OCI-LY7 (cell line): ENCODE data around the gene PTPRN. TPM values are rescaled to one million over a fixed set of nuclear protein-coding genes. Genes with fewer than 3 reads are reported as not detected.

Experiments used
- BruUV-seq: library from RNA; stranded (reverse); fragments of 400-500 nt; replicated peaks from 2 replicates; lab custom pipeline; 2021; lab: Mats Ljungman, UMichigan
- CTCF ChIA-PET: fragments of 300-600 bp; sonication (Branson Sonifier 250); formaldehyde crosslinking; loops from one replicate; lab custom pipeline; 2022; ENCODE audit warnings: antibody characterized with exemption; ENCODE audit not compliant: unreplicated experiment; lab: Charles Lee
- POLR2A ChIA-PET: fragments of 300-600 bp; sonication (Branson Sonifier 250); formaldehyde crosslinking; loops from one replicate; lab custom pipeline; 2022; ENCODE audit warnings: antibody characterized with exemption; lab: Charles Lee
- DNase-seq: peaks from one replicate; pipeline ENCODE4 v3.0.0-alpha.2; 2015; ENCODE audit warnings: low spot score
- H2AFZ ChIP-seq: fragments of 200-600 bp; sonication (generic), shearing (Covaris generic); 2 replicates; pipeline ENCODE4 v1.6.1; 2014; ENCODE audit warnings: mild to moderate bottlenecking, antibody characterized with exemption, low read length, moderate library complexity
- H3K27ac ChIP-seq: fragments of 200-600 bp; sonication (generic); 2 replicates; pipeline ENCODE4 v1.5.1; 2014; ENCODE audit warnings: mixed run types, low read depth, mild to moderate bottlenecking, moderate library complexity, low read length, inconsistent platforms; ENCODE audit not compliant: poor library complexity, severe bottlenecking
- H3K36me3 ChIP-seq: fragments of 200-600 bp; sonication (generic); 2 replicates; pipeline ENCODE4 v1.6.1; 2014; ENCODE audit warnings: mild to moderate bottlenecking, antibody characterized with exemption, low read length, moderate library complexity, mixed read lengths; ENCODE audit not compliant: insufficient read depth
- H3K4me1 ChIP-seq: fragments of 200-600 bp; sonication (generic); 2 replicates; pipeline ENCODE4 v1.5.1; 2014; ENCODE audit warnings: mild to moderate bottlenecking, low read length; ENCODE audit not compliant: insufficient read depth, poor library complexity, severe bottlenecking
- H3K4me2 ChIP-seq: fragments of 200-600 bp; sonication (generic); 2 replicates; pipeline ENCODE4 v1.6.1; 2014; ENCODE audit warnings: mild to moderate bottlenecking, low read length
- H3K4me3 ChIP-seq: fragments of 200-600 bp; sonication (generic); 2 replicates; pipeline ENCODE4 v1.5.1; 2014; ENCODE audit warnings: mild to moderate bottlenecking, low read depth, low read length; ENCODE audit not compliant: poor library complexity, severe bottlenecking
- H3K79me2 ChIP-seq: fragments of 200-600 bp; sonication (generic); 2 replicates; pipeline ENCODE4 v1.6.1; 2016; ENCODE audit warnings: low read depth, mild to moderate bottlenecking, low read length, moderate library complexity, mixed read lengths; ENCODE audit not compliant: insufficient read depth
- H3K9me2 ChIP-seq: fragments of 200-600 bp; sonication (generic); 2 replicates; pipeline ENCODE4 v1.6.1; 2016; ENCODE audit warnings: mild to moderate bottlenecking, low read length, mixed read lengths; ENCODE audit not compliant: insufficient read depth
- H3K9me3 ChIP-seq: fragments of 200-600 bp; sonication (generic); 2 replicates; pipeline ENCODE4 v1.6.1; 2014; ENCODE audit warnings: mild to moderate bottlenecking, mixed run types, low read length, mixed read lengths
- H4K20me1 ChIP-seq: fragments of 200-600 bp; sonication (generic); 2 replicates; pipeline ENCODE4 v1.6.1; 2014; ENCODE audit warnings: mild to moderate bottlenecking, antibody characterized with exemption, low read length, moderate library complexity, mixed read lengths; ENCODE audit not compliant: insufficient read depth
- CTCF ChIP-seq: fragments of 200-600 bp; sonication (generic); conservative IDR thresholded peaks from 2 replicates; pipeline ENCODE4 v1.5.1; 2014; ENCODE audit warnings: mild to moderate bottlenecking, antibody characterized with exemption, low read length, moderate library complexity, mixed read lengths
- EZH2phosphoT487 ChIP-seq: fragments of 200-600 bp; sonication (generic); IDR thresholded peaks from 2 replicates; pipeline ENCODE4 v1.6.1; 2018; ENCODE audit warnings: low read depth, borderline replicate concordance, mild to moderate bottlenecking, mixed run types, antibody characterized with exemption, low read length, moderate library complexity, mixed read lengths
- intact Hi-C: fragments of 100-400 bp; cut with micrococcal nuclease; formaldehyde crosslinking; loops from one replicate; pipeline ENCODE4 v1.10.0; 2022; ENCODE audit not compliant: unreplicated experiment
- total RNA-seq, 2 experiments: library from RNA; depleted of rRNA in 1 of 2; stranded (reverse); fragments of >200 nt in 1 of 2; shearing (Covaris generic) in 1 of 2; gene quantifications; 2 replicates each; pipeline ENCODE4 v1.2.3, GENCODE V29; 2014 to 2022

The PTPRN gene
- total RNA-seq, 2 experiments from 2014 or later = not detected

- H4K20me1 ChIP-seq = no peaks in the 10 kb centered on the region
- ChIA-PET CTCF (no interaction called here), POLR2A (no interaction called here)
- H3K27ac ChIP-seq = no peak within 1 kb of the TSS
- no peaks in the 10 kb centered on the region for H3K9me3 ChIP-seq
- H2AFZ ChIP-seq = no peak within 1 kb of the TSS
- no peak within 1 kb of the TSS for H3K4me3 ChIP-seq
- no peak within 1 kb of the TSS for H3K4me2 ChIP-seq
- TF ChIP-seq EZH2phosphoT487 (no peak), CTCF (no peak)
- intact Hi-C loops = no loop called here
- no peaks in the 10 kb centered on the region for H3K79me2 ChIP-seq
- H3K4me1 ChIP-seq = no peaks in the 10 kb centered on the region
- no peak for DNase-seq
- H3K36me3 ChIP-seq = no peaks in the 10 kb centered on the region
- H3K9me2 ChIP-seq = no peaks in the 10 kb centered on the region
- BruUV-seq = no TSS peak
Measured at GRCh38 chr2:219332542-219332941, 23.3 kb upstream of the PTPRN start, which contains the start of gene RESP18. TSS of gene RESP18 (minus strand) at chr2:219332744.

GRCh38 chr2:219331560-219332213 is 22.5 kb upstream of the PTPRN start:
- ChIA-PET POLR2A (interaction anchor here (0.5 kb wide), 1 partner anchor 1611 kb away, joined by 3 read pairs; no protein-coding TSS in a partner anchor), CTCF (no interaction called here)
- Histone ChIP-seq H3K9me2 (no peaks in the 10 kb centered on the region), H3K4me1 (no peaks in the 10 kb centered on the region), H3K4me3 (no peak overlapping the region), H3K9me3 (no peaks in the 10 kb centered on the region), H3K4me2 (no peak overlapping the region), H2AFZ (no peak overlapping the region), H3K27ac (no peak overlapping the region), H3K36me3 (no peaks in the 10 kb centered on the region), H3K79me2 (no peaks in the 10 kb centered on the region), H4K20me1 (no peaks in the 10 kb centered on the region)
- BruUV-seq = no TSS peak
- intact Hi-C loops = no loop called here
- no peak for DNase-seq
- TF ChIP-seq CTCF (no peak), EZH2phosphoT487 (no peak)

GRCh38 chr2:219327719-219328118 is 18.5 kb upstream of the PTPRN start:
- H3K79me2 ChIP-seq = no peaks in the 10 kb centered on the region
- intact Hi-C loops = no loop called here
- no peak overlapping the region for H3K4me3 ChIP-seq
- BruUV-seq = no TSS peak
- no peaks in the 10 kb centered on the region for H3K9me3 ChIP-seq
- H3K9me2 ChIP-seq = no peaks in the 10 kb centered on the region
- H3K4me1 ChIP-seq = no peaks in the 10 kb centered on the region
- POLR2A ChIA-PET = no interaction called here
- H3K4me2 ChIP-seq = no peak overlapping the region
- no peak for TF ChIP-seq CTCF
- TF ChIP-seq EZH2phosphoT487 = no peak
- no peaks in the 10 kb centered on the region for H4K20me1 ChIP-seq
- H3K36me3 ChIP-seq = no peaks in the 10 kb centered on the region
- no peak overlapping the region for H2AFZ ChIP-seq
- CTCF ChIA-PET = no interaction called here
- DNase-seq = no peak
- H3K27ac ChIP-seq = no peak overlapping the region
